Neural crest cell (in vitro differentiated cells): ENCODE measurements around the gene NRF1. TPM values are rescaled to one million over a fixed set of nuclear protein-coding genes. Genes with fewer than 3 reads are reported as not detected.

Experiments
- DNase-seq: peaks from one replicate; pipeline ENCODE4 v3.0.0; 2021; ENCODE audit warnings: low read depth, mixed read lengths, low spot score
- H3K27ac Mint-ChIP-seq: one replicate; pipeline ENCODE4 v1.8.0; 2021; ENCODE audit warnings: mild to moderate bottlenecking, mixed read lengths; ENCODE audit not compliant: unreplicated experiment
- H3K27me3 Mint-ChIP-seq: 2 replicates; pipeline ENCODE4 v1.8.0; 2021; ENCODE audit warnings: low read depth, mild to moderate bottlenecking, mixed read lengths
- H3K36me3 Mint-ChIP-seq: 2 replicates; pipeline ENCODE4 v1.8.0; 2021; ENCODE audit warnings: low read depth, mild to moderate bottlenecking, mixed read lengths
- H3K4me1 Mint-ChIP-seq: 2 replicates; pipeline ENCODE4 v1.8.0; 2021; ENCODE audit warnings: mixed read lengths
- H3K4me3 Mint-ChIP-seq: one replicate; pipeline ENCODE4 v1.8.0; 2021; ENCODE audit warnings: mild to moderate bottlenecking, mixed read lengths
- H3K9me3 Mint-ChIP-seq: 2 replicates; pipeline ENCODE4 v1.8.0; 2021; ENCODE audit warnings: mixed read lengths
- total RNA-seq: library from RNA; stranded (reverse); gene quantifications from 2 replicates; pipeline ENCODE4 v1.2.1, GENCODE V29; 2021
- TF ChIP-seq, protein P1 (sequence below): fragments of 200-600 bp; sonication (generic); conservative IDR thresholded peaks from 2 replicates; pipeline ENCODE4 v1.5.0; 2021; ENCODE audit warnings: antibody characterized with exemption, mild to moderate bottlenecking

The NRF1 gene
- total RNA-seq, 1 donor from 2014 or later, result 27.5 TPM

DNA sequence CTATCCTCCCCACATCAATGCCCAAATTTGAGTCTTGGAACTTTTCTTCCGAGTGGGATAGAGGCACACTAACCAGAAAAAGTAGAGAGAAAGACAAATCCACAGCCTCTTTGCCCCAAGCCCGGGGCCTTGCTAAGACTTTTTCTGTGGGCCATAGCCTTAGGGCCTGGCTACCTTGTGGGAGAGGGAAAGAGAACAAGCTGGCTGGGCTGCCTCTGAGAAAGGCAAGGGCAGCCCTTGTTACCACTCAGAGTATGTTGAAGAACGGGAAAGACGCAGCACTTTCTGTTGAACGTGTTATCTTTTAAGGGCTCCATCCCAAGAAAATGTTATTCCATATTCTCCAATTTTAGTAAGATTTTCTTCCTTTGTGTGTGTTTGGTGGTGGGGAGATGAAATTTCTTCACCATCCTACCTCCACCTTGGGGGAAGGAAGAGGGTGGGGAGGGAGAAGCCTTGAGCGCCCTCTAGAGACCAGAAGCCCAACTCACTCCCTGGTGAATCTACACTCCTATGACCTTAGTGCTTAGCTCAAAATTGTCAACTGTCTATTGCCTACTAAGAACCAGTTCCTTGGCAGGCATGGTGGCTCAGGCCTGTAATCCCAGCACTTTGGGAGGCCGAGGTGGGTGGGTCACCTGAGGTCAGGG, 3.9 kb upstream of the NRF1 start:
- Mint-ChIP-seq H3K9me3 (no peaks in the 10 kb centered on the region), H3K27me3 (no peaks in the 10 kb centered on the region), H3K27ac (no peak overlapping the region), H3K36me3 (peaks cover 32% of the 10 kb centered on the region), H3K4me1 (peaks cover 22% of the 10 kb centered on the region), H3K4me3 (peak overlapping the region; percentile 57)
- DNase-seq, result no peak
- TF ChIP-seq, protein P1, sequence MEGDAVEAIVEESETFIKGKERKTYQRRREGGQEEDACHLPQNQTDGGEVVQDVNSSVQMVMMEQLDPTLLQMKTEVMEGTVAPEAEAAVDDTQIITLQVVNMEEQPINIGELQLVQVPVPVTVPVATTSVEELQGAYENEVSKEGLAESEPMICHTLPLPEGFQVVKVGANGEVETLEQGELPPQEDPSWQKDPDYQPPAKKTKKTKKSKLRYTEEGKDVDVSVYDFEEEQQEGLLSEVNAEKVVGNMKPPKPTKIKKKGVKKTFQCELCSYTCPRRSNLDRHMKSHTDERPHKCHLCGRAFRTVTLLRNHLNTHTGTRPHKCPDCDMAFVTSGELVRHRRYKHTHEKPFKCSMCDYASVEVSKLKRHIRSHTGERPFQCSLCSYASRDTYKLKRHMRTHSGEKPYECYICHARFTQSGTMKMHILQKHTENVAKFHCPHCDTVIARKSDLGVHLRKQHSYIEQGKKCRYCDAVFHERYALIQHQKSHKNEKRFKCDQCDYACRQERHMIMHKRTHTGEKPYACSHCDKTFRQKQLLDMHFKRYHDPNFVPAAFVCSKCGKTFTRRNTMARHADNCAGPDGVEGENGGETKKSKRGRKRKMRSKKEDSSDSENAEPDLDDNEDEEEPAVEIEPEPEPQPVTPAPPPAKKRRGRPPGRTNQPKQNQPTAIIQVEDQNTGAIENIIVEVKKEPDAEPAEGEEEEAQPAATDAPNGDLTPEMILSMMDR, result peak; percentile 57

DNA sequence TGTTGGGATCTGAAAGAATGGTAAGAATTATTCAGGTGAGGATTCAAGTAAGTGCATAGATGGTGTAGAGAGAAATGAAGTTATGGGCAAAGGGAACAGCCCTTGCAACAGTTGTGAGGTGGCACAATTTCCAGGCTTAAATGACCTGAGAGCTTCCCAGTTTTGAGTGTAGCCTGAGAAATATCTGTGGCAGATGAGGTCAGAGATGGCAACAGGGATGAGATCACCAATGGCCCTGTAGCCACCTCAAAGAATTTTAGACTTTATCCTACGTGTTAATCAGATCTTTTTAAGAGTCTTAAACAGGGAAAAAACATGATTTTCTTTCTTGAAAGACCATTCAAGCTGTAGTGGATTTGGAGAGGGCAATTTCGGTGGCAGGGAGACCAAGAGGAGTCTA, 1.9 kb upstream of the NRF1 start:
- Mint-ChIP-seq H3K36me3 (peaks cover 32% of the 10 kb centered on the region), H3K27ac (no peak overlapping the region), H3K27me3 (no peaks in the 10 kb centered on the region), H3K4me1 (peaks cover 39% of the 10 kb centered on the region), H3K9me3 (no peaks in the 10 kb centered on the region), H3K4me3 (peak overlapping the region; percentile 93)
- TF ChIP-seq, protein P1, result no peak
- DNase-seq, result no peak

DNA sequence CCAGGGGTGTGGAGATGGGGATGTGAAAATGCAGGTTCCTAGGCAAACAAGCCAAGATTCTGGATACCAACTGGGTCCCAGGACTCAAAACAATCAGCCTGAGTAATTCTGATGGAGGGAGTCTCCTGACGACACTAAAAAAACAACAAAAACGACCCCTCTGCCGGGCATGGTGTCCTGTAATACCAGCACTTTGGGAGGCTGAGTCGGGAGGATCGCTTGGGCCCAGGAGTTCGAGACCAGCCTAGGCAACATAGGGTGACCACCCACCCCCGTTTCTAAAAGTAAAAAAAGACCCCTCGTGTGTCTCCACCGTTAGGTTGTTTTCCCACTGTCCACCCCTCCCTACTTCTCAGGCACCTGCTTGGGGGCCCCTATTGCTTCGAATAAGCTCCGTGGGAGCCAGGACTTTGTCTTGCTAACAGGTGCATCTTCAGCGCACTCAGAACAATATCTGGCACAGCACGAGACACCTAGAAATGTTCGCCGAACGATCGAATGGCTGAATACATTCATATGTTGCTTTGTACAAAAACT, 743 bp upstream of the NRF1 start:
- TF ChIP-seq, protein P1, result no peak
- peaks cover 45% of the 10 kb centered on the region for H3K4me1 Mint-ChIP-seq
- peak overlapping the region; percentile 98 for H3K27ac Mint-ChIP-seq
- DNase-seq, result no peak
- H3K4me3 Mint-ChIP-seq, result peak overlapping the region; percentile 93
- H3K9me3 Mint-ChIP-seq, result no peaks in the 10 kb centered on the region
- peaks cover 29% of the 10 kb centered on the region for H3K36me3 Mint-ChIP-seq
- no peaks in the 10 kb centered on the region for H3K27me3 Mint-ChIP-seq

DNA sequence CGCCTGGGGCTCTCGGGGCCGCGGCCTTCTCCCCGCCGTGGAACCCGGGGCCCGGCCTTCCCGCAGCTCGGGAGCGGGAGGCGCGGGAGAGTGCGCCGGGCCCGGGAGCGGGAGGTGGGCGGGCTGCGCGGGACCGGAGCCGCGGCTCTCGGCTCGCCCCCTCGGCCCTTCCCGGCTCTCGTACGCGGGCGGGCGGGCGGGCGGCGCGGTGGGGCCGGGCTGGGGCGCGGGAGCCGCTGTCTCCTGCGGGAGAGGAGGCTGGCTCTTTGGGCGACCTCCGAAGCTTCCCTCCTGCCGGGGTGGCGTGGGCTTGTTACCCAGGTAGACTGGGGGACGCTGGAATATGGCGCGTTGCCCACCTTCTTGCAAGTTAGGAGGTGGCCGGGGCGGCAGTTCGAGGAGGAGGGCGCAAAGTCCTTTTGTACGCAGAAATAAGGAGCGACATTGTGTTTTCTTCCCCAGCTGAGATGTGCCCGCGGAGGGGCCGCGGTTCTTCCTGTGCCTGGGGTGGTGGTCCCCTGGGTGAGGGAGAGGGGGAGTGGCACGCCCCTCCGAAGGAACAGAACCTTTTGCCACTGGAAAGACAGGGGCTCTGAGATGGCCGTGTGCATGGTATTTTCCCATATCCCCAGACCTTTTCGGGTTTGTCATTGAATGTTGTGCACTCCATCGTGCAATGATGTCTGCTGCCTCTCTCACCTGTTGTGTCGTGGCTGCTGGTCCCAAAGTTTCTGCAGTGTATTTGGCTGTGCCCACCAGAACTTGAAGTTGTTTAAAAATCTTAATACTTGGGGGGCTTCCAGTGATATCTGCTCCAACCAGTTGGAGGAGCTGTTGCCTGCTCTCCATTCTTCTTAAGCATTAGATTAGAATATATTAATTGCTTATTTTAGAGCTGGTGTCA, 844 bp downstream of the NRF1 start:
- peak overlapping the region; percentile 93 for H3K27ac Mint-ChIP-seq

DNA sequence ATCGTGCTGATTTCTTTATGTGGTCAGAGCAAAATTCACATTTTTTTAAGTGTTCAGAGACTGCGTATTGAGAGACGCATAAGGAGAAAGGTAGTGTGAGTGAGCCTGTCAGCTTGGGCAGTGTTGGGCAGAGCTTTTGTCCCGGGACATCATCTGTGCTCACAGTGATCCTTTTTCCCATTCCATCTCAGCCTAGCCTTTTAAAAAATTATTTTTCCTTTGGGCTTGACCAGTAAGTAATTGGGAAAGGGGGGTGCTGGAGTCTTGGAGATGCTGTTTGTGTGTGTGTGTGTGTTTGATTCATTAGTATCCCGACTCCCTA, 1.5 kb downstream of the NRF1 start:
- peaks cover 19% of the 10 kb centered on the region for H3K36me3 Mint-ChIP-seq
- TF ChIP-seq, protein P1, result no peak
- H3K27me3 Mint-ChIP-seq, result no peaks in the 10 kb centered on the region
- no peaks in the 10 kb centered on the region for H3K9me3 Mint-ChIP-seq
- no peak overlapping the region for H3K27ac Mint-ChIP-seq
- no peak for DNase-seq
- H3K4me3 Mint-ChIP-seq, result peak overlapping the region; percentile 97
- peaks cover 51% of the 10 kb centered on the region for H3K4me1 Mint-ChIP-seq

More for the DNA sequence above, 844 bp downstream of the NRF1 start:
- peak; percentile 19 for DNase-seq
- Mint-ChIP-seq H3K4me3 (peak overlapping the region; percentile 97), H3K9me3 (no peaks in the 10 kb centered on the region), H3K27me3 (no peaks in the 10 kb centered on the region), H3K36me3 (peaks cover 20% of the 10 kb centered on the region), H3K4me1 (peaks cover 48% of the 10 kb centered on the region)
- TF ChIP-seq, protein P1, result peak; percentile 63
